Dedifferentiated amniotic fluid mesenchymal stem cell (primary cell): Measurements from ENCODE around the gene ADGRG6.

Source experiments
- DNase-seq: peaks from one replicate; pipeline ENCODE4 v3.0.0-alpha.2; 2016; ENCODE audit errors: extremely low spot score

ADGRG6 gene

GRCh38 chr6:142376115-142376514 is 74.3 kb downstream of the ADGRG6 start:
- no peak for DNase-seq

- no peak for DNase-seq
These were observed 75.1 kb downstream of the ADGRG6 start for GRCh38 chr6:142376800-142377496.

GRCh38 chr6:142377497-142377848 is 75.7 kb downstream of the ADGRG6 start:
- no peak for DNase-seq

GRCh38 chr6:142378138-142378875 is 76.5 kb downstream of the ADGRG6 start:
- DNase-seq = peak; percentile 70

GRCh38 chr6:142380626-142381025 is 78.8 kb downstream of the ADGRG6 start:
- DNase-seq = no peak

- no peak for DNase-seq
These were observed 79.4 kb downstream of the ADGRG6 start for GRCh38 chr6:142381181-142381580.

- DNase-seq = no peak
These were observed 80.1 kb downstream of the ADGRG6 start for GRCh38 chr6:142381845-142382378.

GRCh38 chr6:142384519-142385254 is 82.9 kb downstream of the ADGRG6 start:
- DNase-seq = peak; percentile 65

- DNase-seq = no peak
These were observed 83.5 kb downstream of the ADGRG6 start for GRCh38 chr6:142385352-142385751.

- DNase-seq = no peak
These were observed 84.8 kb downstream of the ADGRG6 start for GRCh38 chr6:142386657-142387056.

- peak; percentile 66 for DNase-seq
These were observed 86.4 kb downstream of the ADGRG6 start for GRCh38 chr6:142387997-142388815.

GRCh38 chr6:142395266-142395665 is 93.5 kb downstream of the ADGRG6 start:
- no peak for DNase-seq

- DNase-seq = no peak
These were observed 94.0 kb downstream of the ADGRG6 start for GRCh38 chr6:142395768-142396231.

GRCh38 chr6:142398353-142398752 is 96.5 kb downstream of the ADGRG6 start:
- no peak for DNase-seq

GRCh38 chr6:142399739-142400138 is 97.9 kb downstream of the ADGRG6 start:
- no peak for DNase-seq

GRCh38 chr6:142400495-142400894 is 98.7 kb downstream of the ADGRG6 start:
- DNase-seq = no peak

GRCh38 chr6:142401838-142402237 is 100.0 kb downstream of the ADGRG6 start:
- no peak for DNase-seq

- no peak for DNase-seq
These were observed 102.9 kb downstream of the ADGRG6 start for GRCh38 chr6:142404751-142405150.

- DNase-seq = no peak
These were observed 104.3 kb downstream of the ADGRG6 start for GRCh38 chr6:142406131-142406530.

GRCh38 chr6:142407685-142408273 is 106.0 kb downstream of the ADGRG6 start:
- DNase-seq = no peak

GRCh38 chr6:142408409-142408808 is 106.6 kb downstream of the ADGRG6 start:
- no peak for DNase-seq
